Kidney (tissue), 14 donors: ENCODE measurements around the gene FAM76B. TPM values are rescaled to one million over a fixed set of nuclear protein-coding genes. Genes with fewer than 3 reads are reported as not detected.

Experiments
- DNase-seq, 5 donors: peaks; one replicate each; pipeline ENCODE4 v3.0.0-alpha.2; 2013 to 2020
- FAIRE-seq: peaks from 2 replicates; lab custom pipeline; 2012; peaks lifted over from hg19 to GRCh38; lab: Jason Lieb, UNC
- H3K27ac ChIP-seq, 2 donors: one replicate each; pipeline ENCODE4 v1.7.0; 2013; ENCODE audit warnings: low read depth in 2 of 2, low read length in 2 of 2, inconsistent platforms in 1 of 2
- H3K27me3 ChIP-seq: one replicate; pipeline ENCODE4 v1.7.1; 2013; ENCODE audit warnings: low read length, inconsistent platforms; ENCODE audit not compliant: control insufficient read depth, insufficient read depth
- H3K36me3 ChIP-seq, 3 donors: one replicate each; pipeline versions ENCODE4 v1.7.0 to v1.7.1; 2013; ENCODE audit warnings: low read length in 3 of 3, control low read depth in 1 of 3, inconsistent platforms in 1 of 3; ENCODE audit not compliant: insufficient read depth in 3 of 3, control insufficient read depth in 2 of 3
- H3K4me1 ChIP-seq, 3 donors: one replicate each; pipeline versions ENCODE4 v1.7.0 to v1.7.1; 2013; ENCODE audit warnings: low read length in 3 of 3, inconsistent platforms in 1 of 3, low read depth in 1 of 3; ENCODE audit not compliant: control insufficient read depth in 2 of 3, insufficient read depth in 2 of 3
- H3K4me3 ChIP-seq, 3 donors: one replicate each; pipeline versions ENCODE4 v1.7.0 to v1.8.1; 2013; ENCODE audit warnings: low read length in 3 of 3, control low read depth in 1 of 3, inconsistent platforms in 1 of 3
- H3K9ac ChIP-seq, 3 donors: one replicate each; pipeline versions ENCODE4 v1.7.0 to v1.7.1; 2013; ENCODE audit warnings: low read length in 3 of 3, control low read depth in 1 of 3, inconsistent platforms in 1 of 3
- H3K9me3 ChIP-seq, 3 donors: one replicate each; pipeline versions ENCODE4 v1.7.0 to v1.7.1; 2013; ENCODE audit warnings: low read length in 3 of 3, control low read depth in 1 of 3, inconsistent platforms in 1 of 3; ENCODE audit not compliant: control insufficient read depth in 2 of 3, insufficient read depth in 1 of 3
- intact Hi-C: fragments of 100-400 bp; cut with DNase I; formaldehyde crosslinking; loops from one replicate; pipeline ENCODE4 v1.11.1; 2022
- polyA plus RNA-seq: library from polyadenylated mRNA; stranded (reverse); fragments of 350-450 nt; fragmentation: Illumina TruSeq; extraction: RNeasy Lipid Tissue Mini Kit (QIAGEN cat#74804); gene quantifications from one replicate; pipeline ENCODE4 v1.2.3, GENCODE V29; 2014; ENCODE audit warnings: low read depth, low replicate concordance; ENCODE audit not compliant: insufficient read depth
- total RNA-seq: library from RNA; stranded (reverse); fragmentation: NEBNext Ultra II Directional; extraction: Animal tissue kit (Norgen Biotek cat#: 25700); gene quantifications from one replicate; pipeline ENCODE4 v1.2.1, GENCODE V29; 2021
- TF ChIP-seq, protein P1 (sequence below): IDR thresholded peaks from 3 replicates; pipeline ENCODE4 v1.5.1; 2012; ENCODE audit warnings: mild to moderate bottlenecking, moderate library complexity, borderline replicate concordance; ENCODE audit not compliant: insufficient read depth; ENCODE audit errors: extremely low read depth
- donor health status: control.
- donor health status: control.
- donor health status: control.
- donor health status: control.
- donor health status: control.
- donor health status: DM: yes; HTN: yes; CAD: no.
- donor health status: Normal renal cell carcinoma (clear cell type).

FAM76B gene
- total and polyA plus RNA-seq, 2 donors from 2014 or later, result 3.9 to 26.5 TPM

DNA sequence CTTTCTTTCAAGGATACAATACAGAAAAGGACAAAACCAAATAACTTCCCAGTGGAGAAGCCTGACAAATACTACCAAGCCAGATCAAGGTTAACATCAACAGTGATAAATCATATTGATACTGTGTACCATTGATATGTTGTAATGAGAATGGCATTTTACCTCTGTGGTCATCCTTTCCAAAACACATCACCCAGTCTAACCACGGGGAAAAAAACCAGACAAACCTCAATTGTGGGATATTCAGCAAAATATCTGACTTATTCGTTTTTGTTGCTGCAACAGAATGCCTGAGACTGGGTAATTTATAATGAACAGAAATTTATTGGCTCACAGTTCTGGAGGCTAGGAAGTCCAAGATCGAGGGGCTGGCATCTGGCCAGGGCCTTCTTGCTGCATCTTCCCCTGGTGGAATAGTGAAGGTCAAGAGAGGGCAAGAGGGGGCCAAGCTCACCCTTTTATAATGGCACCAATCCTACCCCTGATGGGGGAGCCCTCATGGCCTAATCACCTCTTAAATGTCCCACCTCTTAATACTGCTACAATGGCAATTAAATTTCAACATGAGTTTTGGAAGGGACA, 66.1 kb downstream of the FAM76B start:
- no peaks in the 10 kb centered on the region for H3K36me3 ChIP-seq
- H3K27me3 ChIP-seq, result no peaks in the 10 kb centered on the region
- FAIRE-seq, result no peak
- no peak overlapping the region for H3K9ac ChIP-seq
- intact Hi-C loops, result no loop called here
- H3K4me1 ChIP-seq, result no peaks in the 10 kb centered on the region
- TF ChIP-seq, protein P1, sequence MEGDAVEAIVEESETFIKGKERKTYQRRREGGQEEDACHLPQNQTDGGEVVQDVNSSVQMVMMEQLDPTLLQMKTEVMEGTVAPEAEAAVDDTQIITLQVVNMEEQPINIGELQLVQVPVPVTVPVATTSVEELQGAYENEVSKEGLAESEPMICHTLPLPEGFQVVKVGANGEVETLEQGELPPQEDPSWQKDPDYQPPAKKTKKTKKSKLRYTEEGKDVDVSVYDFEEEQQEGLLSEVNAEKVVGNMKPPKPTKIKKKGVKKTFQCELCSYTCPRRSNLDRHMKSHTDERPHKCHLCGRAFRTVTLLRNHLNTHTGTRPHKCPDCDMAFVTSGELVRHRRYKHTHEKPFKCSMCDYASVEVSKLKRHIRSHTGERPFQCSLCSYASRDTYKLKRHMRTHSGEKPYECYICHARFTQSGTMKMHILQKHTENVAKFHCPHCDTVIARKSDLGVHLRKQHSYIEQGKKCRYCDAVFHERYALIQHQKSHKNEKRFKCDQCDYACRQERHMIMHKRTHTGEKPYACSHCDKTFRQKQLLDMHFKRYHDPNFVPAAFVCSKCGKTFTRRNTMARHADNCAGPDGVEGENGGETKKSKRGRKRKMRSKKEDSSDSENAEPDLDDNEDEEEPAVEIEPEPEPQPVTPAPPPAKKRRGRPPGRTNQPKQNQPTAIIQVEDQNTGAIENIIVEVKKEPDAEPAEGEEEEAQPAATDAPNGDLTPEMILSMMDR, result no peak
- no peaks in the 10 kb centered on the region for H3K9me3 ChIP-seq
- H3K27ac ChIP-seq, result no peak overlapping the region
- no peak overlapping the region for H3K4me3 ChIP-seq
- peak in 1 of 5 donors; percentile 52 for DNase-seq

DNA sequence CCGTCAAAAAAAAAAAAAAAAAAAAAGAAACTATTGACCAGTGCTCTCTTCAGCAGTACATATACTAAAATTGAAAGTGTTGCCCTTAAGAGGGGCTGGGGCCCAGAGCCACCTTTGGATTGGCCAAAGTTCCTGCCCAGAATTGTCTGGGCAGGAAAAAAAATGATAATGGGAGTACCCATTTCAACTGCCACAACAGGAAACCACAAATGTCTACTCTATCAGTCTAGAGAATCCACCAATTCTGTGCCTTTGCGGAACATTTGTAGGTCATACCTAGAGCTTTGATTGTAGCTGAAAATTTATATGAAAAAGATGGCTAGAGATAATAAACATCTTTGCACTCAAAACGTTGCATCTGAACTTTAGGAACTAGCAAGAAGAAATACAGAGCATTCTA, 69.4 kb downstream of the FAM76B start:
- no peak overlapping the region for H3K4me3 ChIP-seq
- H3K9ac ChIP-seq, result no peak overlapping the region
- no peaks in the 10 kb centered on the region for H3K4me1 ChIP-seq
- FAIRE-seq, result no peak
- no peak for DNase-seq
- TF ChIP-seq, protein P1, result no peak
- no peaks in the 10 kb centered on the region for H3K27me3 ChIP-seq
- intact Hi-C loops, result no loop called here
- H3K9me3 ChIP-seq, result no peaks in the 10 kb centered on the region
- no peak overlapping the region for H3K27ac ChIP-seq
- H3K36me3 ChIP-seq, result no peaks in the 10 kb centered on the region

Other genes starting within 250 kb of the FAM76B start
- 33.4 TPM for gene CEP57, start 716 bp upstream of the FAM76B start, total RNA-seq
- 14.9 TPM for gene CEP57, start 716 bp upstream of the FAM76B start, polyA plus RNA-seq
- 37.4 TPM for gene MTMR2, start 134.3 kb upstream of the FAM76B start, total RNA-seq
- gene MTMR2, start 134.3 kb upstream of the FAM76B start, polyA plus RNA-seq, result 17.4 TPM